ENCODE results near the gene ZDHHC21. TPM values are rescaled to one million over a fixed set of nuclear protein-coding genes. Genes with fewer than 3 reads are reported as not detected.
"Not testable (repeated sequence)": the region's sequence is repeated elsewhere in the genome, so short reads cannot be mapped to it uniquely, and the experiment has no call there.

Gene ZDHHC21
- total RNA-seq, 1 donor from 2014 or later = 10.1 TPM

- H3K27ac Mint-ChIP-seq = peak overlapping the region; percentile 88
- no peak for DNase-seq (ENCODE audit: extremely low spot score, unreplicated experiment)
- no peak for TF ChIP-seq CTCF (conservative IDR thresholded peaks at IDR 0.05)
- H3K9me3 Mint-ChIP-seq = no peaks in the 10 kb centered on the region
- H3K27me3 Mint-ChIP-seq = peaks cover 4% of the 10 kb centered on the region
- H3K4me1 Mint-ChIP-seq (ENCODE audit: unreplicated experiment) = peaks cover 21% of the 10 kb centered on the region
- H3K36me3 Mint-ChIP-seq = peaks cover 8% of the 10 kb centered on the region
- peak overlapping the region; percentile 98 for H3K4me3 Mint-ChIP-seq
Observed at GRCh38 chr9:14692470-14693250, 572 bp downstream of the ZDHHC21 start.

DNA sequence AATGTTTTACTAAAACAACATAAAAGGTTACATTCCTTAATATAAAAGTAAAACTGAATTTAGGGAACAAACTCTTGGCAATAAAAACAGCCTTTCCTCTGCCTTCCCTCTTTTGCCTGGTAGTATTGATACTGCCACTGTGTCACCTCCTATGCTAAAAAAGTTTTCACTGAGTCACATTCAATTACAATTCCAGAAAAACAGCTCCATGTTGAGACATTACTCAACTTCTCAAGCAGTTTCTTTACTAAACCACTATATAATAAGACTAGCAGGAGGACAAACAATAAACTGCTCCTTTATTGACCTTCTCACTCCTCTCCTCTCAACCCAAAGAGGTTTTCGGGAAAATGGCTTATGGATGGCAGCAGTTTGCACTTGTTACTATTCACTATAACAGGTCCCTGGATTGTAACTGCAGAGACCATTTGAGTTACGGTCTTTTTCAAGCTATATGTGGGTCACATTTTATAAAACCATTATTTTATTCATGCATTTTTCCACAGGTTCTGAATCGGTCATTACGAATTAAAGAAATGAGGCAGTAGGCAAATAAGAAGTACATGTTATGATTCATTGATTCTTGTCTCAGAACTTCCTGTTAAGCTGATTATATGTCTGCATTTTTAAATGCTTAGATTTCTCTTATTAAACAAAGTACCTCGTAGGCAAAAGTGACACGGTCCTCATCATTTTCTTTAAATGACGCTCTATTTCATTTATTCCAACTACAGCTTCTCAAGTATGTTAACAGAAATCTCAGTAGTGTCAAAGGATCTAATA is 2.1 kb downstream of the ZDHHC21 start:
- Mint-ChIP-seq H3K27me3 (no peaks in the 10 kb centered on the region), H3K9me3 (no peaks in the 10 kb centered on the region), H3K36me3 (peaks cover 14% of the 10 kb centered on the region), H3K27ac (no peak overlapping the region), H3K4me3 (peak overlapping the region; percentile 51), H3K4me1 (ENCODE audit: unreplicated experiment) (peaks cover 21% of the 10 kb centered on the region)
- no peak for TF ChIP-seq CTCF (conservative IDR thresholded peaks at IDR 0.05)
- DNase-seq (ENCODE audit: extremely low spot score, unreplicated experiment) = no peak

- Mint-ChIP-seq H3K4me1 (ENCODE audit: unreplicated experiment) (peaks cover 12% of the 10 kb centered on the region), H3K27me3 (no peaks in the 10 kb centered on the region), H3K36me3 (peaks cover 24% of the 10 kb centered on the region), H3K9me3 (no peaks in the 10 kb centered on the region), H3K4me3 (no peak overlapping the region), H3K27ac (no peak overlapping the region)
- TF ChIP-seq CTCF (conservative IDR thresholded peaks at IDR 0.05) = no peak
- no peak for DNase-seq (ENCODE audit: extremely low spot score, unreplicated experiment)
Observed at GRCh38 chr9:14687042-14687719, 6.1 kb downstream of the ZDHHC21 start.

DNA sequence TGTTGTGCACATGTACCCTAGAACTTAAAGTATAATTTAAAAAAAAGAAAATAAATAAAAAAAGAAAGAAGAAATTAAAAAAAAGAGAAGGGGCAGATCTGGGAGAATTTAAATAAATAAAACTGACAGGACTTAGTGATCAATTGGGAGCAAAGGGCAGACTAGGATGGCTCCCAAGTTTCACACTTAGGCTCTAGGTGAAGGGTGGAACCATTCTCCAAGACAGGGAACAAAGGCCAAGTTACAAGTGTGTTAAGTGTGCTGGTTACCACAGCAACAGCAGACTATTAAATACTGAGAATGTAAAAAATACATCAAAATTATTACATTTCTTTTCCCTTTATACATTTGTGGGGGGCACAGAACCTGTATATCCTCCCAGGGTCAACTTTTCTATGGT is 7.1 kb downstream of the ZDHHC21 start:
- Mint-ChIP-seq H3K4me1 (ENCODE audit: unreplicated experiment) (peaks cover 4% of the 10 kb centered on the region), H3K4me3 (no peak overlapping the region), H3K27me3 (no peaks in the 10 kb centered on the region), H3K36me3 (peaks cover 24% of the 10 kb centered on the region), H3K9me3 (no peaks in the 10 kb centered on the region), H3K27ac (no peak overlapping the region)
- DNase-seq (ENCODE audit: extremely low spot score, unreplicated experiment) = no peak
- no peak for TF ChIP-seq CTCF (conservative IDR thresholded peaks at IDR 0.05)

- not testable (repeated sequence) for DNase-seq (ENCODE audit: extremely low spot score, unreplicated experiment); H3K9me3 Mint-ChIP-seq; H3K27ac Mint-ChIP-seq; H3K27me3 Mint-ChIP-seq; H3K4me3 Mint-ChIP-seq
- Mint-ChIP-seq H3K36me3 (peaks cover 26% of the 10 kb centered on the region), H3K4me1 (ENCODE audit: unreplicated experiment) (peaks cover 13% of the 10 kb centered on the region)
Observed at GRCh38 chr9:14682616-14683015, 10.6 kb downstream of the ZDHHC21 start.

All from type B pancreatic cell (in vitro differentiated cells).